Gastrocnemius medialis (tissue), 4 donors: ENCODE data around the gene TFIP11. TPM values are rescaled to one million over a fixed set of nuclear protein-coding genes. Genes with fewer than 3 reads are reported as not detected.

Experiments used
- ATAC-seq, 2 donors: fragments of 150-250 bp; one replicate each; pipeline ENCODE4 v1.9.1; 2016
- DNase-seq, 2 donors: peaks; one replicate each; pipeline ENCODE4 v3.0.0-alpha.2; 2019
- H3K27ac ChIP-seq, 4 donors: fragments of 200-600 bp; sonication (generic); 1 replicate in 1 of 4; 2 replicates in 3 of 4; pipeline ENCODE4 v1.5.1; 2016 to 2018; ENCODE audit warnings: mild to moderate bottlenecking in 2 of 4, moderate library complexity in 1 of 4
- H3K27me3 ChIP-seq, 3 donors: fragments of 200-600 bp; sonication (generic) in 2 of 3; 1 replicate in 1 of 3; 2 replicates in 2 of 3; pipeline versions ENCODE4 v1.5.1 to v1.6.0; 2016 to 2019; ENCODE audit warnings: mild to moderate bottlenecking in 1 of 3, moderate library complexity in 1 of 3
- H3K36me3 ChIP-seq, 2 donors: fragments of 200-600 bp; sonication (generic) in 1 of 2; one replicate each; pipeline ENCODE4 v1.5.1; 2017 to 2018
- H3K4me1 ChIP-seq, 2 donors: fragments of 200-600 bp; sonication (generic) in 1 of 2; one replicate each; pipeline ENCODE4 v1.5.1; 2016 to 2017; ENCODE audit warnings: mild to moderate bottlenecking in 2 of 2
- H3K4me3 ChIP-seq, 4 donors: fragments of 200-600 bp; sonication (generic) in 3 of 4; 1 replicate in 1 of 4; 2 replicates in 3 of 4; pipeline ENCODE4 v1.5.1; 2016 to 2019; ENCODE audit warnings: mild to moderate bottlenecking in 2 of 4
- H3K9me3 ChIP-seq, 3 donors: fragments of 200-600 bp; sonication (generic) in 2 of 3; 1 replicate in 1 of 3; 2 replicates in 2 of 3; pipeline ENCODE4 v1.5.1; 2016 to 2019
- CTCF ChIP-seq, 5 experiments: fragments of 450-650 bp in 3 of 5; fragments of 200-600 bp in 2 of 5; sonication (generic) in 2 of 5; IDR thresholded peaks in 4 of 5; conservative IDR thresholded peaks in 1 of 5; 1 replicate in 4 of 5; 2 replicates in 1 of 5; pipeline ENCODE4 v1.5.1; 2016 to 2019; ENCODE audit warnings: antibody characterized with exemption in 5 of 5, mild to moderate bottlenecking in 3 of 5, moderate library complexity in 3 of 5
- POLR2A ChIP-seq, 2 donors: fragments of 450-650 bp; IDR thresholded peaks; one replicate each; pipeline ENCODE4 v1.6.1; 2017; ENCODE audit warnings: antibody characterized with exemption in 2 of 2, mild to moderate bottlenecking in 2 of 2, moderate library complexity in 2 of 2
- in situ Hi-C, 4 donors: fragments of 200-750 bp; cut with MboI; loops; one replicate each; pipeline versions ENCODE4 v1.15.0 to v1.8.0; 2017; ENCODE audit warnings: low sequenced_read_pairs in 4 of 4
- intact Hi-C: fragments of 100-400 bp; cut with DNase I; formaldehyde crosslinking; loops from one replicate; pipeline ENCODE4 v1.15.1; 2023; ENCODE audit warnings: low total_unique reads
- total RNA-seq, 4 donors: library from RNA; depleted of rRNA; stranded (reverse); fragments of >200 nt; gene quantifications; one replicate each; pipeline versions ENCODE4 v1.1.0 to v1.2.3, GENCODE V29; 2016

The TFIP11 gene
- total RNA-seq, 4 donors from 2014 or later = 33.1 to 65.7 (median 49.2) TPM

GRCh38 chr22:26527574-26528465 is 15.5 kb upstream of the TFIP11 start:
- in situ Hi-C loops (no loop called here), intact Hi-C loops (no loop called here)
- Histone ChIP-seq H3K36me3 (peaks cover 0 to 21% of the 10 kb centered on the region in 2 donors), H3K9me3 (no peaks in the 10 kb centered on the region), H3K27me3 (no peaks in the 10 kb centered on the region), H3K4me1 (peaks cover 49 to 55% of the 10 kb centered on the region in 2 donors), H3K27ac (peak overlapping the region; percentile 91 to 98 (median 94)), H3K4me3 (peak overlapping the region in 1 of 4 donors; percentile 33)
- TF ChIP-seq POLR2A (IDR thresholded peaks at IDR 0.05) = peak; percentile 60 to 73
- TF ChIP-seq CTCF (IDR thresholded peaks at IDR 0.05 in 4 of 5, conservative IDR thresholded peaks at IDR 0.05 in 1 of 5) = no peak
- peak; percentile 78 to 85 for ATAC-seq
- DNase-seq = peak; percentile 86 to 87

- Histone ChIP-seq H3K4me1 (peaks cover 49 to 55% of the 10 kb centered on the region in 2 donors), H3K36me3 (peaks cover 0 to 18% of the 10 kb centered on the region in 2 donors), H3K9me3 (no peaks in the 10 kb centered on the region), H3K27ac (peak overlapping the region; percentile 91 to 98 (median 94)), H3K4me3 (peak overlapping the region in 1 of 4 donors; percentile 33), H3K27me3 (no peaks in the 10 kb centered on the region)
- ATAC-seq (peak in 1 of 2 donors; percentile 14), DNase-seq (peak in 1 of 2 donors; percentile 40)
- intact Hi-C loops (no loop called here), in situ Hi-C loops (no loop called here)
- TF ChIP-seq POLR2A (IDR thresholded peaks at IDR 0.05) (no peak), CTCF (IDR thresholded peaks at IDR 0.05 in 4 of 5, conservative IDR thresholded peaks at IDR 0.05 in 1 of 5) (no peak)
These were observed 14.9 kb upstream of the TFIP11 start for GRCh38 chr22:26527167-26527566.

- in situ Hi-C loops (no loop called here), intact Hi-C loops (no loop called here)
- H3K4me1 ChIP-seq = peaks cover 49 to 55% of the 10 kb centered on the region in 2 donors
- H3K9me3 ChIP-seq = no peaks in the 10 kb centered on the region
- DNase-seq (no peak), ATAC-seq (no peak)
- H3K4me3 ChIP-seq = peak overlapping the region in 3 of 4 donors; percentile 3 to 40 (median 33)
- no peaks in the 10 kb centered on the region for H3K27me3 ChIP-seq
- peak overlapping the region; percentile 91 to 98 (median 94) for H3K27ac ChIP-seq
- H3K36me3 ChIP-seq = peaks cover 0 to 7% of the 10 kb centered on the region in 2 donors
- TF ChIP-seq POLR2A (IDR thresholded peaks at IDR 0.05) (no peak), CTCF (IDR thresholded peaks at IDR 0.05 in 4 of 5, conservative IDR thresholded peaks at IDR 0.05 in 1 of 5) (no peak)
These were observed 13.8 kb upstream of the TFIP11 start for GRCh38 chr22:26525946-26526564.

- in situ Hi-C loops (no loop called here), intact Hi-C loops (no loop called here)
- DNase-seq (no peak), ATAC-seq (peak in 1 of 2 donors; percentile 10)
- peak overlapping the region; percentile 91 to 98 (median 94) for H3K27ac ChIP-seq
- peaks cover 0 to 3% of the 10 kb centered on the region in 2 donors for H3K36me3 ChIP-seq
- TF ChIP-seq POLR2A (IDR thresholded peaks at IDR 0.05) = peak in 1 of 2 donors; percentile 12
- TF ChIP-seq CTCF (IDR thresholded peaks at IDR 0.05 in 4 of 5, conservative IDR thresholded peaks at IDR 0.05 in 1 of 5) = no peak
- no peaks in the 10 kb centered on the region for H3K27me3 ChIP-seq
- H3K4me1 ChIP-seq = peaks cover 47 to 49% of the 10 kb centered on the region in 2 donors
- peak overlapping the region in 2 of 4 donors; percentile 33 to 40 for H3K4me3 ChIP-seq
- H3K9me3 ChIP-seq = no peaks in the 10 kb centered on the region
These were observed 12.6 kb upstream of the TFIP11 start for GRCh38 chr22:26524870-26525269.
